HG03095 (cell line): ENCODE results near the gene KLHL26.

Source experiments
- ATAC-seq: cut with Tn5 transposase; IDR thresholded peaks from one replicate; pipeline ENCODE4 v1.9.1; 2021; ENCODE audit warnings: moderate library complexity; ENCODE audit not compliant: unreplicated experiment

The KLHL26 gene

GRCh38 chr19:18645035-18645511 lies 8.2 kb downstream of the KLHL26 start:
- ATAC-seq: no peak

- ATAC-seq: no peak
Observed at GRCh38 chr19:18646535-18647370, 9.9 kb downstream of the KLHL26 start.

GRCh38 chr19:18647371-18647767 lies 10.5 kb downstream of the KLHL26 start:
- no peak for ATAC-seq

GRCh38 chr19:18647807-18648206 lies 11.0 kb downstream of the KLHL26 start:
- no peak for ATAC-seq

- ATAC-seq: no peak
Observed at GRCh38 chr19:18648973-18649315, 12.1 kb downstream of the KLHL26 start.

GRCh38 chr19:18649371-18650020 lies 12.7 kb downstream of the KLHL26 start:
- no peak for ATAC-seq

GRCh38 chr19:18650021-18650390 lies 13.2 kb downstream of the KLHL26 start:
- no peak for ATAC-seq

- no peak for ATAC-seq
Observed at GRCh38 chr19:18650468-18651041, 13.7 kb downstream of the KLHL26 start.

GRCh38 chr19:18651300-18651699 lies 14.5 kb downstream of the KLHL26 start:
- ATAC-seq: no peak

- ATAC-seq: no peak
Observed at GRCh38 chr19:18651733-18652132, 14.9 kb downstream of the KLHL26 start.

- no peak for ATAC-seq
Observed at GRCh38 chr19:18653853-18654252, 17.0 kb downstream of the KLHL26 start.

GRCh38 chr19:18654469-18654868 lies 17.6 kb downstream of the KLHL26 start:
- no peak for ATAC-seq

GRCh38 chr19:18655173-18655844 lies 18.5 kb downstream of the KLHL26 start:
- ATAC-seq: no peak

GRCh38 chr19:18656337-18657086 lies 19.7 kb downstream of the KLHL26 start:
- no peak for ATAC-seq

- ATAC-seq: no peak
Observed at GRCh38 chr19:18657590-18658365, 20.9 kb downstream of the KLHL26 start.

GRCh38 chr19:18658366-18658855 lies 21.6 kb downstream of the KLHL26 start:
- no peak for ATAC-seq

GRCh38 chr19:18659281-18660050 lies 22.6 kb downstream of the KLHL26 start:
- no peak for ATAC-seq

- no peak for ATAC-seq
Observed at GRCh38 chr19:18660051-18660910, 23.5 kb downstream of the KLHL26 start.
